Measurements from ENCODE around the gene EIF1B.

EIF1B gene

DNA sequence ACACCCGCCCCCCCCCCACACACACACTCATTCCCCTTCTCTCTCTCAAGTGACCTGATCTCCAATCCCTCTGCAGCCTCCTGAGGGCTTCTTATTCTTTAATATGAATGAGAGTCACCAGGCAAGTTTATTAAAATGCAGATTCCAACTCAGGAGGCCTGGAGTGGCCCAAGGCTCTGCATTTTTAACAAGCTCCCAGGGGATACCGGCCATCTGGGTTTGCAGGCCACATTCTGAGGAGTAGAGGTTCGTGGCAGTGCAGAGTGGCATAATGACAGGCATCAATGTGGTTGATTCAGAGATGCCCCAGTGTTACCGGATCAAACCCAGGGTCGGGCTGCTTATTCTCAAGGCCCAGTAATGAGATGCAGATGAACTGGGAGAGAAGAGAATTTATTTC, 18.9 kb downstream of the EIF1B start:
- DNase-seq (ENCODE audit: low read depth) = no peak
- no peak overlapping the region for H3K4me3 ChIP-seq (ENCODE audit: control insufficient read depth, low read depth, low read length)
- TF ChIP-seq, protein P1, sequence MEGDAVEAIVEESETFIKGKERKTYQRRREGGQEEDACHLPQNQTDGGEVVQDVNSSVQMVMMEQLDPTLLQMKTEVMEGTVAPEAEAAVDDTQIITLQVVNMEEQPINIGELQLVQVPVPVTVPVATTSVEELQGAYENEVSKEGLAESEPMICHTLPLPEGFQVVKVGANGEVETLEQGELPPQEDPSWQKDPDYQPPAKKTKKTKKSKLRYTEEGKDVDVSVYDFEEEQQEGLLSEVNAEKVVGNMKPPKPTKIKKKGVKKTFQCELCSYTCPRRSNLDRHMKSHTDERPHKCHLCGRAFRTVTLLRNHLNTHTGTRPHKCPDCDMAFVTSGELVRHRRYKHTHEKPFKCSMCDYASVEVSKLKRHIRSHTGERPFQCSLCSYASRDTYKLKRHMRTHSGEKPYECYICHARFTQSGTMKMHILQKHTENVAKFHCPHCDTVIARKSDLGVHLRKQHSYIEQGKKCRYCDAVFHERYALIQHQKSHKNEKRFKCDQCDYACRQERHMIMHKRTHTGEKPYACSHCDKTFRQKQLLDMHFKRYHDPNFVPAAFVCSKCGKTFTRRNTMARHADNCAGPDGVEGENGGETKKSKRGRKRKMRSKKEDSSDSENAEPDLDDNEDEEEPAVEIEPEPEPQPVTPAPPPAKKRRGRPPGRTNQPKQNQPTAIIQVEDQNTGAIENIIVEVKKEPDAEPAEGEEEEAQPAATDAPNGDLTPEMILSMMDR (conservative IDR thresholded peaks at IDR 0.05; ENCODE audit: control insufficient read depth, insufficient read depth, low read depth, low read length) = no peak

DNA sequence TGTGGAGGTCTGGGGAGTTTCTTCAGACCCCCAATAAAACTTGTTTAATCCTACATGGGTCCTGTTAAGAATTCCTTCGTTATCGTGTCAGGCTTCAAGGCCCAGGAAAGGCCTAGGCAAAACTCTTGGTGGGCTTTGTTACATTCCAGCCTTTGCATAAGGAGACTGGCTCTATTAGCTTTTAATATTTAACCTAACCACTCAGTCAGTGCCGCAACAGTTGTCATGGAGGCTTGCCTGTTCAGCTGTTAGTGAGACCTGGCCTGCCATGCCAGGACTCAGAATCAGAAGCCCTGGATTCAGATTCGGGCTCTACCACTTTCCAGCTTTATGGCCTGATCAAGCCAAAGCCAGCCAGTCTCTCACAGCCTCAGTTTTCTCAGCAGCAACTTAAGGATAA, 19.6 kb downstream of the EIF1B start:
- H3K4me3 ChIP-seq (ENCODE audit: control insufficient read depth, low read depth, low read length) = no peak overlapping the region
- TF ChIP-seq, protein P1 (conservative IDR thresholded peaks at IDR 0.05; ENCODE audit: control insufficient read depth, insufficient read depth, low read depth, low read length) = no peak
- DNase-seq (ENCODE audit: low read depth) = no peak

DNA sequence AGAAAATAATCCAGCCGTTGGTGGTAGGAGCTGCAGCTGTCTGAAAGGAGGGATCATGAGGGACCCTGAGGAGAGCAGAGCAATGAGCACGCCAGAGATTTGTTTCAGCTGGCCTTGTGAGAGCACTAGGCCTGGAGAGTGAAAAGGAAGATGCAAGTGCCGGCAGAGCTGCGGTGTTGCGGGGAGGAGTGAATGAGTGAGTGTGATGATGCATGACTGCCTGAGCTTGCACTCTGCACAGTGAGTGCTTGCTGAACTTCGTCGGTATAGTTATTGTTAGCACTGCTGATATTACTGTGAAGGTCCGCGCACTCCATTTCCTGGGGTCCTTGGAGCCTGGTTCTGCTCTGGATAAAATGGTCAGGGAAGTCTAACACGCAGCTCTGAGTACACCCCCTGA, 23.2 kb downstream of the EIF1B start:
- no peak for DNase-seq (ENCODE audit: low read depth)
- H3K4me3 ChIP-seq (ENCODE audit: control insufficient read depth, low read depth, low read length) = no peak overlapping the region
- TF ChIP-seq, protein P1 (conservative IDR thresholded peaks at IDR 0.05; ENCODE audit: control insufficient read depth, insufficient read depth, low read depth, low read length) = no peak

DNA sequence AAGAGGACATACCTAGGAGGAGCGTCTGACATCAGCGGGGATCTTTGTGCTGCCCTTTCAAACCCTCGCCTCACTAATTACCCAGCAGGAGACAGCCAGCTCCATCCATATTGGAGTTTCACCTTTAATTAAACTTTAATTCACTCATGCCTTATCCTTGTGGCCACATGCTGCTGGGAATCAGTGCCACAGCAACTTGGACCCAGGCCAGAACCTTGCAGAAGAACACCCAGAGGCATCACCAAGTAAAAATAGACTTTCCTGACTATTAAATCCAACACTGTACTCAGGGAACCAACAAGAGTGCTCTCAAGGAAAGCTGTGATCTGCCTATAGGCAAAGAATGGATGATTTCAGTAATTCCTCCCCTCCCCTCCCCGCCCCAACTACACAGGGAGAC, 23.9 kb downstream of the EIF1B start:
- TF ChIP-seq, protein P1 (conservative IDR thresholded peaks at IDR 0.05; ENCODE audit: control insufficient read depth, insufficient read depth, low read depth, low read length) = no peak
- H3K4me3 ChIP-seq (ENCODE audit: control insufficient read depth, low read depth, low read length) = no peak overlapping the region
- DNase-seq (ENCODE audit: low read depth) = no peak

DNA sequence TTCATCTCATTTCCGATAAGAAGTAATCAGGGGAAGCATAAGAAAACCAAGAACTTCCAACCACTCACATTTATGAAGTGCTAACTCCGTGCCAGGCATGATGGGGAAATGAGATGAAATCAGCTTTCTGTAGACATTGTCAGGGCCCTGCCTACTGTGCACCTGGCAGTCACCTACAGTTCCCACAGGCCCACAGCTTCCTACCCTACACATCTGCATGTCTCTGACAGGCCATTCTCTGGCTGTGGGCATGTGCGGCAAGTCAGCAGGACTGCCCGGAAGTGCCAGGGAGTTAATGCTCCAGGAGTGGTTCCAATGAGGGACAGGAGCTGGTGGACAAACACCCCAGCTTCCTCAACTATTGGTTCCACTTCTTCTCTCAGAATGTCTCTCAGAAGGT, 24.3 kb downstream of the EIF1B start:
- TF ChIP-seq, protein P1 (conservative IDR thresholded peaks at IDR 0.05; ENCODE audit: control insufficient read depth, insufficient read depth, low read depth, low read length) = no peak
- no peak overlapping the region for H3K4me3 ChIP-seq (ENCODE audit: control insufficient read depth, low read depth, low read length)
- DNase-seq (ENCODE audit: low read depth) = no peak

DNA sequence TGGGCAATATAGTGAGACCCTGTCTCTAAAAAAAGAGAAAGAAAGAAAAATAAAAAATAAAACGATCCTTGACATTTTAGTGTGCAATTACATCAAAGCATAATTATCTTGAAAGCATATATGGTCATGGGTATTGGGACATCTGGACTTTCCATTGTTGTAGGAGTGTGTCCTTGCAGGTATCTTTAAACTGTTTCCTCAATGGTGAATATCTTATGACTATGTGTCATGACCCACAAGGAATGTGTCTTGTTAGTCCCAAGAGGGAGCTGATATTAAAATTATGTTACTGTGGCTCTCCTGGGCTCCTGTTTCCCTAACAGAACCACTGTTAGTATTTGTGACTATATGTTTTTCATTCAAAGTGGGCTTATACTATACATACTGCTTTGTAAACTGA, 26.6 kb downstream of the EIF1B start:
- TF ChIP-seq, protein P1 (conservative IDR thresholded peaks at IDR 0.05; ENCODE audit: control insufficient read depth, insufficient read depth, low read depth, low read length) = no peak
- no peak for DNase-seq (ENCODE audit: low read depth)
- H3K4me3 ChIP-seq (ENCODE audit: control insufficient read depth, low read depth, low read length) = no peak overlapping the region

DNA sequence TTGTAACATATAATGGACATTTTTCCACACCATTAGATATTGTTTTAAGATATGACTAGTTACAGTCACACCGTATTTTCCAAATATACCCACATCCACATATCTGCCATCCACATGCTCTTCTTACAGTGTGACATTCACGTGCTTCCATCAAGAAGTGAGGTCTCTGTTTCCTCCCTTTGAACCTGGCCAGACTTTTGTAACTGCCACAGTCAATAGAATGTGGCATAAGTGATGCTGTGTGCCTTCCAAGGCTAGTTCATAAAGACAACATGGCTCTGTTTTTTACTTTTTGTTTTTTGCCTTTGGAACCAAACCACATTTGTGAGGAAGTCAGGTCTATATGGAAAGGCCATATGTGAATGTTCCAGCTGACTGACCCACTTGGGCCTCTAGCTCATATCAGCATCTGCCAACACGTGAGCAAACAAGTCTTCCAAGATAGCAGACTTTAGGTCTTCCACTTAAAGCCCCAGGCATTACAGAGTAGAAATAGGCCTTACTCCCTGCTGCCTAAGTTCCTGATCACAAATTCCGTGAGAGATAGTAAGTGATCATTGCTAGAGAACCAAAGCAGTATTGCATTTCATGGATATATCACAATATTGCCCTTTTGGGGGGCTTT, 27.1 kb downstream of the EIF1B start:
- TF ChIP-seq, protein P1 (conservative IDR thresholded peaks at IDR 0.05; ENCODE audit: control insufficient read depth, insufficient read depth, low read depth, low read length) = no peak
- no peak overlapping the region for H3K4me3 ChIP-seq (ENCODE audit: control insufficient read depth, low read depth, low read length)
- DNase-seq (ENCODE audit: low read depth) = no peak
